Measurements from ENCODE around the gene MUC4. TPM values are rescaled to one million over a fixed set of nuclear protein-coding genes. Genes with fewer than 3 reads are reported as not detected.
A peak's percentile ranks its signal among the peaks of the same experiment; 100 is the strongest.

MUC4 gene
- total and polyA plus RNA-seq, 9 of the 15 experiments (the other 6 are each of a cell fraction or from before 2014, with no cell fraction given): under 0.01 to 0.21 (median 0.10) TPM; not detected in 4

- no peak for TF ChIP-seq SP2 (IDR thresholded peaks at IDR 0.05; ENCODE audit: extremely low read depth, low read depth, low read length, poor library complexity, severe bottlenecking)
- no peak for TF ChIP-seq FOXJ2 (tag; IDR thresholded peaks at IDR 0.05)
- TF ChIP-seq CREBBP (IDR thresholded peaks at IDR 0.05; ENCODE audit: low read depth, low read length): no peak
- no peak for TF ChIP-seq MNT (conservative IDR thresholded peaks at IDR 0.05)
- no peak for TF ChIP-seq NCOR1 (IDR thresholded peaks at IDR 0.05)
- TF ChIP-seq RB1 (IDR thresholded peaks at IDR 0.05; ENCODE audit: low read depth): 0 out of 2 replicates have a peak, but pooled peaks have one; percentile 6
- TF ChIP-seq HES1 (IDR thresholded peaks at IDR 0.05; ENCODE audit: low read depth): no peak
- TF ChIP-seq YBX1 (IDR thresholded peaks at IDR 0.05): no peak
- TF ChIP-seq ZNF57 (CRISPR knock-in tag; IDR thresholded peaks at IDR 0.05): no peak
- no peak for TF ChIP-seq RBM14 (IDR thresholded peaks at IDR 0.05; ENCODE audit: borderline replicate concordance, insufficient read depth, low read depth, low read length)
- no peak for TF ChIP-seq CBX1 (IDR thresholded peaks at IDR 0.05; ENCODE audit: low read depth)
- no peak for TF ChIP-seq ZNF263 (CRISPR knock-in tag; IDR thresholded peaks at IDR 0.05; ENCODE audit: borderline replicate concordance)
- peak; percentile 54; the same call in 1 of the 2 replicates for TF ChIP-seq HMGXB4 (CRISPR knock-in tag; IDR thresholded peaks at IDR 0.05)
- no peak for TF ChIP-seq POLR2A (conservative IDR thresholded peaks at IDR 0.05)
- TF ChIP-seq GABPB1 (CRISPR knock-in tag; IDR thresholded peaks at IDR 0.05): no peak
- no peak for TF ChIP-seq HINFP (tag; conservative IDR thresholded peaks at IDR 0.05; ENCODE audit: low read depth)
- no peak; the same call in 1 of the 2 replicates for TF ChIP-seq BRD4 (IDR thresholded peaks at IDR 0.05)
- TF ChIP-seq FIP1L1 (IDR thresholded peaks at IDR 0.05; ENCODE audit: low read depth, low read length, poor library complexity, severe bottlenecking): no peak
- TF ChIP-seq ZNF41 (CRISPR knock-in tag; conservative IDR thresholded peaks at IDR 0.05): no peak
- no peak for TF ChIP-seq ZNF785 (CRISPR knock-in tag; IDR thresholded peaks at IDR 0.05)
- TF ChIP-seq RAD21 (CRISPR knock-in tag; conservative IDR thresholded peaks at IDR 0.05 in 1 of 2, IDR thresholded peaks at IDR 0.05 in 1 of 2): no peak
- TF ChIP-seq TEAD2 (tag; IDR thresholded peaks at IDR 0.05): 0 out of 2 replicates have a peak, but pooled peaks have one; percentile 13
- no peak for TF ChIP-seq HIVEP1 (CRISPR knock-in tag; IDR thresholded peaks at IDR 0.05)
- TF ChIP-seq ZNF586 (CRISPR knock-in tag; conservative IDR thresholded peaks at IDR 0.05): no peak
Observed at GRCh38 chr3:195698325-195698646, 113.4 kb downstream of the MUC4 start (continued).

Data from K562 (cell line).